Thyroid gland (tissue), 4 donors: Measurements from ENCODE around the gene ABCA10. TPM values are rescaled to one million over a fixed set of nuclear protein-coding genes. Genes with fewer than 3 reads are reported as not detected.

Experiments
- DNase-seq, 2 donors: peaks; one replicate each; pipeline ENCODE4 v3.0.0-alpha.2; 2019
- H3K27ac ChIP-seq, 3 donors: fragments of 200-600 bp; sonication (generic); 1 replicate in 2 of 3; 2 replicates in 1 of 3; pipeline ENCODE4 v1.5.1; 2016 to 2019; ENCODE audit warnings: mild to moderate bottlenecking in 1 of 3, moderate library complexity in 1 of 3
- H3K27me3 ChIP-seq: fragments of 200-600 bp; sonication (generic); one replicate; pipeline ENCODE4 v1.5.1; 2019
- H3K36me3 ChIP-seq, 2 donors: fragments of 200-600 bp; sonication (generic); one replicate each; pipeline ENCODE4 v1.5.1; 2016 to 2019
- H3K4me1 ChIP-seq, 2 donors: fragments of 200-600 bp; sonication (generic); one replicate each; pipeline ENCODE4 v1.5.1; 2017 to 2019
- H3K4me3 ChIP-seq, 3 donors: fragments of 200-600 bp; sonication (generic); replicated peaks in 1 of 3; 1 replicate in 2 of 3; 2 replicates in 1 of 3; pipeline ENCODE4 v1.5.1; 2016; ENCODE audit warnings: mild to moderate bottlenecking in 1 of 3
- H3K9me3 ChIP-seq: fragments of 200-600 bp; sonication (generic); one replicate; pipeline ENCODE4 v1.5.1; 2017
- CTCF ChIP-seq, 6 experiments: fragments of 200-600 bp in 3 of 6; fragments of 450-650 bp in 3 of 6; sonication (generic) in 3 of 6; IDR thresholded peaks; one replicate each; pipeline ENCODE4 v1.5.1; 2016 to 2019; ENCODE audit warnings: antibody characterized with exemption in 6 of 6, mild to moderate bottlenecking in 2 of 6, inconsistent platforms in 1 of 6, moderate library complexity in 1 of 6
- POLR2A ChIP-seq, 2 donors: fragments of 450-650 bp; IDR thresholded peaks; one replicate each; pipeline ENCODE4 v1.6.1; 2017; ENCODE audit warnings: antibody characterized with exemption in 2 of 2, mild to moderate bottlenecking in 2 of 2, moderate library complexity in 1 of 2
- WGBS, 2 donors: methylation state at CpG; one replicate each; pipeline ENCODE4 v1.1.5; 2017; 5-methylcytosine and 5-hydroxymethylcytosine counted together
- intact Hi-C: fragments of 100-400 bp; cut with DNase I; formaldehyde crosslinking; loops from one replicate; pipeline ENCODE4 v1.15.1; 2023
- total RNA-seq, 4 donors: library from RNA; depleted of rRNA; stranded (reverse); fragments of >200 nt; gene quantifications; one replicate each; pipeline ENCODE4 v1.2.3, GENCODE V29; 2016

The ABCA10 gene
- total RNA-seq, 4 donors from 2014 or later, result 8.4 to 23.2 (median 9.7) TPM

- Histone ChIP-seq H3K9me3 (no peaks in the 10 kb centered on the region), H3K27me3 (no peaks in the 10 kb centered on the region), H3K36me3 (no peaks in the 10 kb centered on the region), H3K4me3 (no peak overlapping the region), H3K4me1 (no peaks in the 10 kb centered on the region), H3K27ac (no peak overlapping the region)
- no peak for DNase-seq
- TF ChIP-seq POLR2A (IDR thresholded peaks at IDR 0.05) (no peak), CTCF (IDR thresholded peaks at IDR 0.05) (no peak)
- intact Hi-C loops, result no loop called here
Observed at GRCh38 chr17:69159418-69159817, 69.2 kb downstream of the ABCA10 start.

GRCh38 chr17:69154267-69154666 is 74.4 kb downstream of the ABCA10 start:
- Histone ChIP-seq H3K4me3 (no peak overlapping the region), H3K4me1 (no peaks in the 10 kb centered on the region)
- intact Hi-C loops, result no loop called here

GRCh38 chr17:69150333-69150732 is 78.3 kb downstream of the ABCA10 start:
- no peak for TF ChIP-seq POLR2A (IDR thresholded peaks at IDR 0.05)
- no peak for TF ChIP-seq CTCF (IDR thresholded peaks at IDR 0.05)
- no peak overlapping the region for H3K4me3 ChIP-seq
- intact Hi-C loops, result no loop called here
- no peaks in the 10 kb centered on the region for H3K4me1 ChIP-seq
- H3K27me3 ChIP-seq, result no peaks in the 10 kb centered on the region
- 56 to 78% methylated on average over 1 of the region's 1 CpG for WGBS, 2 donors
- H3K36me3 ChIP-seq, result no peaks in the 10 kb centered on the region
- no peaks in the 10 kb centered on the region for H3K9me3 ChIP-seq
- no peak for DNase-seq
- no peak overlapping the region for H3K27ac ChIP-seq

More at GRCh38 chr17:69154267-69154666, 74.4 kb downstream of the ABCA10 start:
- no peak for DNase-seq
- no peak overlapping the region for H3K27ac ChIP-seq
- no peaks in the 10 kb centered on the region for H3K27me3 ChIP-seq
- no peaks in the 10 kb centered on the region for H3K9me3 ChIP-seq
- H3K36me3 ChIP-seq, result no peaks in the 10 kb centered on the region
- 100% methylated on average over 2 of the region's 2 CpGs for WGBS, 2 donors
- TF ChIP-seq POLR2A (IDR thresholded peaks at IDR 0.05) (no peak), CTCF (IDR thresholded peaks at IDR 0.05) (no peak)

GRCh38 chr17:69147460-69147859 is 81.2 kb downstream of the ABCA10 start:
- TF ChIP-seq POLR2A (IDR thresholded peaks at IDR 0.05), result no peak
- TF ChIP-seq CTCF (IDR thresholded peaks at IDR 0.05), result no peak
- Histone ChIP-seq H3K27me3 (no peaks in the 10 kb centered on the region), H3K9me3 (no peaks in the 10 kb centered on the region), H3K4me3 (no peak overlapping the region), H3K27ac (no peak overlapping the region), H3K4me1 (no peaks in the 10 kb centered on the region), H3K36me3 (no peaks in the 10 kb centered on the region)
- DNase-seq, result no peak
- 86 to 90% methylated on average over 2 of the region's 2 CpGs for WGBS, 2 donors
- intact Hi-C loops, result no loop called here

- Histone ChIP-seq H3K9me3 (no peaks in the 10 kb centered on the region), H3K36me3 (no peaks in the 10 kb centered on the region), H3K4me1 (peaks cover 0 to 4% of the 10 kb centered on the region in 2 donors), H3K27ac (no peak overlapping the region), H3K27me3 (no peaks in the 10 kb centered on the region), H3K4me3 (no peak overlapping the region)
- DNase-seq, result no peak
- intact Hi-C loops, result no loop called here
- TF ChIP-seq CTCF (IDR thresholded peaks at IDR 0.05) (no peak), POLR2A (IDR thresholded peaks at IDR 0.05) (no peak)
- 84 to 92% methylated on average over 2 of the region's 2 CpGs for WGBS, 2 donors
Observed at GRCh38 chr17:69144331-69145255, 84.0 kb downstream of the ABCA10 start.
